ENCODE measurements around the gene AXL. TPM values are rescaled to one million over a fixed set of nuclear protein-coding genes. Genes with fewer than 3 reads are reported as not detected.
"Not testable (repeated sequence)": the region's sequence is repeated elsewhere in the genome, so short reads cannot be mapped to it uniquely, and the experiment has no call there.

Gene AXL
- total RNA-seq, 2 donors from 2014 or later: 0.74 TPM; not detected in 1

- ATAC-seq: peak; percentile 34 to 63
- DNase-seq (ENCODE audit: low spot score in 2 of 2): peak; percentile 46 to 68
- H3K36me3 Mint-ChIP-seq: no peaks in the 10 kb centered on the region
Measured at GRCh38 chr19:41226053-41226873, 7.2 kb downstream of the AXL start.

GRCh38 chr19:41226874-41227390 is 7.9 kb downstream of the AXL start:
- Mint-ChIP-seq H3K36me3 (no peaks in the 10 kb centered on the region), H3K27ac (peak overlapping the region; percentile 25 to 84), H3K9me3 (no peaks in the 10 kb centered on the region)
- DNase-seq (ENCODE audit: low spot score in 2 of 2): no peak
- ATAC-seq: peak in 1 of 2 donors; percentile 47

More at GRCh38 chr19:41226053-41226873, 7.2 kb downstream of the AXL start:
- Mint-ChIP-seq H3K9me3 (no peaks in the 10 kb centered on the region), H3K27ac (peak overlapping the region; percentile 55 to 89)

- DNase-seq (ENCODE audit: low spot score in 2 of 2) (no peak), ATAC-seq (no peak)
- Mint-ChIP-seq H3K9me3 (no peaks in the 10 kb centered on the region), H3K27ac (no peak overlapping the region), H3K36me3 (no peaks in the 10 kb centered on the region)
Measured at GRCh38 chr19:41228486-41228885, 9.5 kb downstream of the AXL start.

GRCh38 chr19:41229338-41229737 is 10.3 kb downstream of the AXL start:
- H3K9me3 Mint-ChIP-seq; ATAC-seq; H3K36me3 Mint-ChIP-seq; H3K27ac Mint-ChIP-seq; DNase-seq (ENCODE audit: low spot score in 2 of 2): not testable (repeated sequence)

- H3K36me3 Mint-ChIP-seq: no peaks in the 10 kb centered on the region
- H3K27ac Mint-ChIP-seq: no peak overlapping the region
- no peaks in the 10 kb centered on the region for H3K9me3 Mint-ChIP-seq
- DNase-seq (ENCODE audit: low spot score in 2 of 2) (no peak), ATAC-seq (no peak)
Measured at GRCh38 chr19:41230067-41230857, 11.2 kb downstream of the AXL start.

GRCh38 chr19:41232686-41233085 is 13.7 kb downstream of the AXL start:
- no peak overlapping the region for H3K27ac Mint-ChIP-seq
- no peaks in the 10 kb centered on the region for H3K9me3 Mint-ChIP-seq
- no peaks in the 10 kb centered on the region for H3K36me3 Mint-ChIP-seq
- ATAC-seq (no peak), DNase-seq (ENCODE audit: low spot score in 2 of 2) (no peak)

- DNase-seq (ENCODE audit: low spot score in 2 of 2) (no peak), ATAC-seq (no peak)
- no peak overlapping the region for H3K27ac Mint-ChIP-seq
- no peaks in the 10 kb centered on the region for H3K9me3 Mint-ChIP-seq
- H3K36me3 Mint-ChIP-seq: no peaks in the 10 kb centered on the region
Measured at GRCh38 chr19:41233748-41234240, 14.8 kb downstream of the AXL start.

- ATAC-seq (no peak), DNase-seq (ENCODE audit: low spot score in 2 of 2) (no peak)
- Mint-ChIP-seq H3K27ac (no peak overlapping the region), H3K36me3 (no peaks in the 10 kb centered on the region), H3K9me3 (no peaks in the 10 kb centered on the region)
Measured at GRCh38 chr19:41234512-41235168, 15.6 kb downstream of the AXL start.

GRCh38 chr19:41235480-41235879 is 16.5 kb downstream of the AXL start:
- no peaks in the 10 kb centered on the region for H3K36me3 Mint-ChIP-seq
- DNase-seq (ENCODE audit: low spot score in 2 of 2) (no peak), ATAC-seq (no peak)
- H3K9me3 Mint-ChIP-seq: no peaks in the 10 kb centered on the region
- H3K27ac Mint-ChIP-seq: no peak overlapping the region

GRCh38 chr19:41238244-41238643 is 19.2 kb downstream of the AXL start:
- no peak overlapping the region for H3K27ac Mint-ChIP-seq
- H3K9me3 Mint-ChIP-seq: no peaks in the 10 kb centered on the region
- ATAC-seq: no peak
- DNase-seq (ENCODE audit: low spot score in 2 of 2): no peak
- H3K36me3 Mint-ChIP-seq: no peaks in the 10 kb centered on the region

- H3K36me3 Mint-ChIP-seq: no peaks in the 10 kb centered on the region
- no peaks in the 10 kb centered on the region for H3K9me3 Mint-ChIP-seq
Measured at GRCh38 chr19:41239363-41239762, 20.3 kb downstream of the AXL start.

GRCh38 chr19:41239961-41240574 is 21.0 kb downstream of the AXL start:
- no peak for ATAC-seq
- H3K27ac Mint-ChIP-seq: no peak overlapping the region
- H3K36me3 Mint-ChIP-seq: no peaks in the 10 kb centered on the region
- no peaks in the 10 kb centered on the region for H3K9me3 Mint-ChIP-seq
- DNase-seq (ENCODE audit: low spot score in 2 of 2): no peak

More at GRCh38 chr19:41239363-41239762, 20.3 kb downstream of the AXL start:
- no peak for DNase-seq (ENCODE audit: low spot score in 2 of 2)
- no peak for ATAC-seq
- H3K27ac Mint-ChIP-seq: no peak overlapping the region

GRCh38 chr19:41241859-41242258 is 22.8 kb downstream of the AXL start:
- no peak for DNase-seq (ENCODE audit: low spot score in 2 of 2)
- ATAC-seq: no peak
- Mint-ChIP-seq H3K9me3 (no peaks in the 10 kb centered on the region), H3K36me3 (no peaks in the 10 kb centered on the region), H3K27ac (no peak overlapping the region)

- ATAC-seq: no peak
- H3K36me3 Mint-ChIP-seq: no peaks in the 10 kb centered on the region
- no peak overlapping the region for H3K27ac Mint-ChIP-seq
- DNase-seq (ENCODE audit: low spot score in 2 of 2): no peak
- no peaks in the 10 kb centered on the region for H3K9me3 Mint-ChIP-seq
Measured at GRCh38 chr19:41244117-41244516, 25.1 kb downstream of the AXL start.

GRCh38 chr19:41245843-41246242 is 26.8 kb downstream of the AXL start:
- ATAC-seq (no peak), DNase-seq (ENCODE audit: low spot score in 2 of 2) (no peak)
- Mint-ChIP-seq H3K9me3 (no peaks in the 10 kb centered on the region), H3K36me3 (no peaks in the 10 kb centered on the region), H3K27ac (no peak overlapping the region)

- H3K36me3 Mint-ChIP-seq: no peaks in the 10 kb centered on the region
- no peak for DNase-seq (ENCODE audit: low spot score in 2 of 2)
- ATAC-seq: no peak
- peak overlapping the region in 1 of 2 donors; percentile 53 for H3K27ac Mint-ChIP-seq
- H3K9me3 Mint-ChIP-seq: no peaks in the 10 kb centered on the region
Measured at GRCh38 chr19:41248895-41249294, 29.9 kb downstream of the AXL start.

Measured in activated naive CD4-positive, alpha-beta T cell treated with anti-CD3 and anti-CD28 coated beads, Interleukin-2, amount 50 U/mL, for 72 hours (primary cell).